Ishikawa (cell line): Measurements from ENCODE around the gene RSBN1.

Experiments
- EGR1 ChIP-seq: IDR thresholded peaks from 2 replicates; pipeline ENCODE4 v1.6.1; 2012
- REST ChIP-seq: IDR thresholded peaks from 2 replicates; pipeline ENCODE4 v1.6.1; 2012; ENCODE audit warnings: low read depth, mild to moderate bottlenecking
- TEAD4 ChIP-seq: IDR thresholded peaks from 2 replicates; pipeline ENCODE4 v1.6.1; 2012

GRCh38 chr1:113787663-113788062 lies 24.6 kb downstream of the RSBN1 start:
- TF ChIP-seq TEAD4 (no peak), EGR1 (no peak), REST (no peak)
